CD4-positive, alpha-beta T cell treated with Interleukin-21 for 1 hour (primary cell): ENCODE measurements around the gene ABCC3.
"Not testable (repeated sequence)": the region's sequence is repeated elsewhere in the genome, so short reads cannot be mapped to it uniquely, and the experiment has no call there.

Source experiments
- DNase-seq: peaks from one replicate; pipeline ENCODE4 v3.0.0-alpha.2; 2020

ABCC3 gene

GRCh38 chr17:50672071-50672470 lies 37.4 kb downstream of the ABCC3 start:
- no peak for DNase-seq

- no peak for DNase-seq
Measured at GRCh38 chr17:50672831-50673551, 38.3 kb downstream of the ABCC3 start.

- no peak for DNase-seq
Measured at GRCh38 chr17:50675190-50675589, 40.5 kb downstream of the ABCC3 start.

GRCh38 chr17:50675627-50676026 lies 40.9 kb downstream of the ABCC3 start:
- DNase-seq: no peak

- no peak for DNase-seq
Measured at GRCh38 chr17:50676065-50676975, 41.6 kb downstream of the ABCC3 start.

GRCh38 chr17:50677851-50678375 lies 43.2 kb downstream of the ABCC3 start:
- DNase-seq: no peak

- no peak for DNase-seq
Measured at GRCh38 chr17:50679008-50679544, 44.4 kb downstream of the ABCC3 start.

GRCh38 chr17:50680126-50680525 lies 45.4 kb downstream of the ABCC3 start:
- no peak for DNase-seq

- not testable (repeated sequence) for DNase-seq
Measured at GRCh38 chr17:50680543-50681262, 46.0 kb downstream of the ABCC3 start.

- DNase-seq: no peak
Measured at GRCh38 chr17:50681263-50682200, 46.9 kb downstream of the ABCC3 start.

GRCh38 chr17:50682441-50682840 lies 47.8 kb downstream of the ABCC3 start:
- DNase-seq: no peak

GRCh38 chr17:50682938-50683337 lies 48.3 kb downstream of the ABCC3 start:
- DNase-seq: no peak

GRCh38 chr17:50683434-50684287 lies 49.0 kb downstream of the ABCC3 start:
- no peak for DNase-seq

- DNase-seq: no peak
Measured at GRCh38 chr17:50684288-50684611, 49.6 kb downstream of the ABCC3 start.

- DNase-seq: no peak
Measured at GRCh38 chr17:50684612-50685333, 50.1 kb downstream of the ABCC3 start.

GRCh38 chr17:50685334-50685665 lies 50.6 kb downstream of the ABCC3 start:
- DNase-seq: no peak

GRCh38 chr17:50685691-50686493 lies 51.2 kb downstream of the ABCC3 start:
- no peak for DNase-seq

GRCh38 chr17:50686494-50687199 lies 52.0 kb downstream of the ABCC3 start:
- no peak for DNase-seq
